Activated T-helper 1 cell treated with anti-CD3 and anti-CD28 coated beads, Interleukin-2, amount 50 U/mL, for 16 hours (primary cell): Measurements from ENCODE around the gene CCDC191.

ENCODE experiments used
- DNase-seq, 2 donors: peaks; one replicate each; pipeline ENCODE4 v3.0.0-alpha.2; 2020; ENCODE audit warnings: low read depth in 1 of 2, low spot score in 1 of 2

CCDC191 gene

DNA sequence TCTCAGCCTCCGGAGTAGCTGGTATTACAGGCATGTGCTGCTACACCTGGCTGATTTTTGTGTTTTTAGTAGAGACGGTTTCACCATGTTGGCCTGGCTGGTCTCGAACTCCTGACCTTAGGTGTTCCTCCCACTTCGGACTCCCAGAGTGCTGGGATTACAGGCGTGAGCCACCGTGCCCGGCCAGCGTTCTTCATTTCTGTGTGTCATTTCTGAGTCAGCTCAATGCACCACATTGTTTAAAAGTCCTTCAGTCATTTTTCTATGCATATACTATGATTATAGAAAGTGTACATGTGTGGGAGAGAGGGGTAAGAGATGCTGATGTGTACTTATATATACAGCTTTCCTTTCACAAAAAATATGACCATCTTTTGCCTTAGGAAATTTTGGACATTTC lies 2.3 kb upstream of the CCDC191 start:
- DNase-seq, result no peak

DNA sequence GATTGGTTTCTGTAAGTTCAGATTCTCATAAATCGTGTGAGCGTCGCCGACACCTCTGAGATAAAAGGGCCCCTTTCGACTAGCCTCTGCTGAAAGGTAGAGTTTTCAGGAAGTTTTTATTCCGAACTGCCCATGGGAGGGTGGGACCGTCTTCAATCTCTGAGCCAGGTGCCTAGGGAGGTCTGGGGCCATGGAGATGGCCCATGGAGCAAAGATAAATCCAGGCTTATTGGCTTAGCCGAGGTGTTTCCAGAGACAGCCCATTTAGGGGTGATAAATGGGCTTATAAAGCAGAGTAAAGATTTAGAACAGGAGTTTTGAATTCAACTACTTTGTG lies 653 bp upstream of the CCDC191 start:
- no peak for DNase-seq

DNA sequence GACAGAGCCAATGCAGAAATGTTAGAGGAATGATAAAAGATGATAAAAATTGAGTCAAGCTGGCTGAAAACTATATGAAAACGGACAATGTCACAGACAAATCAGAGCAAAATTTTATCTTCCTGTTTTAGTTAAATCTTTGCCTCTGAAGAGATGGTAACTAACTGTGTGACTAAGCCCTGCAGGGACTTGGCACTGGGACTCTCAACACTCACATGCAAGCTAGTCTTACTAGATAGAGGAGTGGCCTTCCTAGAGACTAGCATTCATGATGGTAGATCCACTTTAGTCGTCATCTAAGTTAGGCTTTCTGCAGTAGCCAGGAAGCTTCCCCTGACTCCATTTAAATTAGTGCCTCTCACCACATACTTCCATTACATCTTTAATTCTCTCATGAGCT lies 4.1 kb downstream of the CCDC191 start:
- DNase-seq, result no peak

DNA sequence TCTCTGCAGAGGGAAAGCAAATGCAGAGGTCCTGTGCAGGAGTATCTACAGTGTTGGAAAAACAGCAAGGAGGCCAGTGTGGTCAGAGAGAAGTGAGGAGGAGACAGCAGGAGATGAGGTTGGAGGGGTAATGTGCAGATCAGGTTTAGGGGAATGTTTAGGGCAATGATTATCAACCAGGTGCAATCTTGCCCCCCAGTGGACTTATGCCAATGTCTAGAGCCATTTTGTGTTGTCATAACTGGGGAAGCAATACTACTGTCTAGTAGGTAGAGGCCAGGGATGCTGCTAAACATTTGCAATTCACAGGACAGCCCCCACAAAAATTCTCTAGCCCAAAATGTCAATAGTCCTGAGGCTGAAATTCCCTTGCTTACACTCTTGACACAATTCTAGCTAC lies 13.1 kb downstream of the CCDC191 start:
- no peak for DNase-seq

DNA sequence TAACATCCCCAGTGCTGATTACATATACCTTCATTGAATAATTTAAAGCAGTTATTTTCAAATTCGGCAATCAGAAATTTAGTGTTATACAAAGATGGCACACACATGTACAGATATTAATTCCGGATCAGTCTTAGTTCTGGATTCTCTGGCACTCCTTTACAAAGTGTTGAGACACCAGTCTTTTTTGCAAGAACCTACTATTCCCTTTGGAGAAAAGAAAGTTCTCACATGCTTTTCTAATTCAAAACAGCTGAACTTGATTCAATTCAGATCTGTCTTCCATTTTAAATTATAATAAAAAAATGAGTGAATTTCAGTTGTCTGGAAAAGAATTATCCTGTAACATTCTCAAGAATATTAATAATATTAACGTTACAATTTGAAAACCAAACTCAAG lies 20.4 kb downstream of the CCDC191 start:
- DNase-seq, result no peak

DNA sequence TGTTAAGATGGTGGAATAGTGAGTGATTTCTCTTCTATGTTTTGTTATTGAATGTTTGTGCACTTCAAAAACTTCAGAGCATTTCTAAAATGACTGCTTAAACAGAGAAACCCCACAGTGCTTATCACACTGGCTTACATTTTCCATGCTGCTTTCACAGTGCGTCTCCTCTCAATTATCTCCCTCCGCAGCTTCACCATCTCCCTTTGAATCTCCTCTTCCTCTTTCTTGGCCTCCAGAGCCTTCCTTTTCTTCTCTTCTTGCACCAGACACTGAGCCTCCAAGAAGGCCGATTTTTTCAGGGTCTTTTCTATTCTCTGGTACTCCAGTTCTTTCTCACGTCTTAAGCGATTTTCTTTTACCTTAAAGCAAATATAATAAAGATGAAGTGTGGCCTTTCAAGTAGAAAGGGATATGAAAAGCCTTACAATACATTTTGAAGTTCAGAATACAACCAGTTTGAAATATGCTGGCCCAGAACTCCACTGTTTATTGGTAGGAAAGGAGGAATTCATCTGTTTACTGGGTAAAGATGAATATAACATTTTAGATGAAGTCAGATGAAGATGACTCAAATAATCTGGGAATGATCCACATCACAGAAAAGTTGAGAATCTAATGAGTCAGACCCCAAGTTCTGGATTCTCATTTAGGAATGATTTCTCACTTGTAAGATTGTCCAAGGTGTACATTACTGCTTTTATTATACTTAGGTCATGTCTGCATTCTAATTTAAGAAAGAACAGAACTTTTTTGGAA lies 21.4 kb downstream of the CCDC191 start:
- DNase-seq, result no peak

DNA sequence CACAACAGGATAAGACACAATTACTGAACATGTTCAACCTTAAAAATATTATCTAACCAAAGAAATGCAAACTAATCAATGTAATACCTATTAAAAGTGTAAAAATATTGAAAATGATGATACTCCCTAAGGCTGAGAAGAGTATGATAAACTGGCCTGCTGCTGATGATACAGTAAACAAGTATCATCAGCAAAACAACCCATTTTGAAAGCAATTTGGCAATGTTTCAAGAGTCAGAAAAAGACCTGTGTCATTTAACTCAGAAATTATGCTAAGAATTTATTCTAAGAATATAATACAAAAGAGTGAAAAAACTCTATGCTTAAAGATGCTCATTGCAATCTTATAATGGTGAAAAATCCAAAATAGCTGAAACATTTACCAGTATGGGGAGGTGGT lies 22.1 kb downstream of the CCDC191 start:
- DNase-seq, result no peak

DNA sequence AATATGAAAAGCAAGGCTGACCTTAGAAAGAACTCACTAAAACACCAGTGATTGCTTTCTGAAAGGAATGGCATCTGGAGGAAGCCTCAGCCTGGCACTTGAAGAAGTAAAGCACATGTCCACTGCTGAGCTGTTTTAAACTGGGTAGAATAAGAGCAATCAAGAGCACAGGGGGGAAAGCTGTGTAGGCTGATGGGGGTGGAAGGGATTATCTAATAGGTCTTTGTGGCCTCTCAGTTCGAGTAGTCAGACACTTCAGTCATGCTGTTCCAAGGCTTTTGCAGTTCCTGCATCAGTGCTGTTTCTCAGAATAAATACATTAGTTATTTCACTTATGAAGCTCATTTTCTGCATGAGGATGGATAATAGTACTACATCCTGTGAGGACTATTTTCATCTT lies 22.6 kb downstream of the CCDC191 start:
- DNase-seq, result no peak

DNA sequence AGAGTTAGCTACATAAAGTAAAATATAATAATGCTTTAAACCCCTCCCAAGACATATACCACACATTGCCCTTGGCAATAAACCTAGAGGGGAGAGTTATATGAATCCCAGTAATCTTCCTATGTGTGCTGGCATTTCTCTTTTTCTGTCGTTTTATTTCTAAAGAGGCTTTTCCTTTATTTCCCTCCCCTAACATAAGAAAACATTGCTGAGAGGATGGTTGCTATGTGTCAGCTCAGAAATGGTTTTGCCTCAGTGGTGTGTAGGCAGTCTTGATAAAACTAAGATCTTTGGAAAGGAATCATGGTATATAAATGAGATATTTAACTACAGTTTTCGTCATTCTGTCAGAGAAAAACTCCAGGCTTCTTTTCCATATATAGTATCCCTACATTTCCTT lies 30.0 kb downstream of the CCDC191 start:
- no peak for DNase-seq

DNA sequence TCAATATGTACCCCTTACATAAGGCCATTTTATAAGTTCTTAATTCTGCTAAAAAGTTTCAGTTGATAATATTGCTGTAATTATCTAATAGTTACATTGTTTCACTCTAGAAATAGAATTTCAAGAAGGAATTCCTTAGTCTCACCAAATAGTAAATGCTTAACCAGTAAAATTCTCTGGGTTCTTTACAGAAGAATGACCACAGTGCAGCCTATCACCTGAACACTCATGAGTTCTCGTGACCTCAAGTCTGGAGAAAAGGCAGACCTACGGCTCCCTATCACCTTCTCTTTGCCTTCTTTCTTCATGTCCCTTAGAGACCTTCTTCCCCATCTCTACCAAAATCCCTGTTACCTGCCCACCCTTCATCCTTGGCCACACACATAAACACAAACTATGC lies 30.9 kb downstream of the CCDC191 start:
- no peak for DNase-seq

DNA sequence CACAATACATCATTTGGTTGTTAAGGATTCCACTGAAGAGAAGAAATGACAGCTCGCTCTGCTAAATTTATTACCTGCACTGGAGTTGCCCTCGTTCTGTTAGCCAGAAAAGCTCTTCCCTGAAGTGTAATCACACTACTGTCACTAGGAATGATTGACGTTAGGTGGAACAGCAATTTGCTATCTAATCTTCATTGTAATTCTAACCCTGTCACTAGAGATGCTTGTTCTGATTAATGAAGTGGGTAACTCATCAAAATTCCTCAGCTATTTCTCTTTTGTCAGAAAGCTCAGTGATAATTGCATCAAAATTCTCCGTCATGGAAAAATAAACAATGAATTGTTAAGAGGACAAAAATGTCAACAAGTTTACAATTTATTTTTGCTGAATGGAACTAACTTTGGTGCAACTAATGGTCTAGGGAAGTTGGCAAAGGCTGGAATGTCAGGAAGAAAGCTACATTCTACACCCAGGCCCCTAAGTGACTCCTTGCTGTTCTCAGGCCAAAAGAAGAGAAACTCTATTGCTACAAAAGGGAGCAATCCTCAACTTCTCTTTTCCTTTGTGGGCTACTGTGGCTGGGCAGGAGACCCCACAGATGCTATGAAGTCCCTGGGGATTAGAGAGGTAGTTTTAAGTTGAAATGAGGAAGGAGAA lies 34.1 kb downstream of the CCDC191 start:
- no peak for DNase-seq

DNA sequence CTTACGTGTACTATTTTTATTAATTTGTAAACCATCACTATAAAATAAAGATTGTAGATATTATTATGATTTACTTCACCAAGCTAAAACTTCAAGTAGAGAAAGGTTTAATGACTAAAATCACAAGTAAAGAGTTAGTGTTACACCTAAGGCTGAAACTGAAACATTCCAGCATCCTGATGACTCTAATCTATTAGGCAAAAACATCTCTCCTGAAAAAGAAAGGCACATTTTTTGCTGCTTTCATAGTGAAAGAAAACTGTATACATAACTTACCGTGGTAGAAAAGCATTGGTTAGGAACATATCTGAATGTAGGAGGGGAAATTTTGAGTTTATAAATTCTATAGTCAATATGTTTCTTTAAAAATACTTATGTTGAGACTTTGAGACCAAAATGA lies 35.4 kb downstream of the CCDC191 start:
- DNase-seq, result no peak

DNA sequence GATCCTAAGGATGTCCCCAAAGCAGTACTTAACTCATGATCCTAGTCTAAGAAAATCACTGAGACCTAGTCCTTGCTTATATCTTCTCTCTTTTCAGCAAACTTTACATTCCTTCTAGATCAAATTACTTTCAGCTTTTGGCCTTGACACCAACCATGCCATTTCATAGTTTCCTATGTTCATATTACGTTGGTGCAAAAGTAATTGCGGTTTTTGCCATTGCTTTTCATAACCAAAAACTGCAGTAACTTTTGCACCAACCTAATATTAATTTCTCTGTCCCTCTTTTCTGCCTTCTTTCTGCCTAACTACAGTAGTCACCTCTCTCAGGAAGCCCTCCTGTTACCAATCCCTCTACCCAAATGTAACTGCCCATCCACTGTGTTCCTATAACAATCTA lies 36.8 kb downstream of the CCDC191 start:
- no peak for DNase-seq

DNA sequence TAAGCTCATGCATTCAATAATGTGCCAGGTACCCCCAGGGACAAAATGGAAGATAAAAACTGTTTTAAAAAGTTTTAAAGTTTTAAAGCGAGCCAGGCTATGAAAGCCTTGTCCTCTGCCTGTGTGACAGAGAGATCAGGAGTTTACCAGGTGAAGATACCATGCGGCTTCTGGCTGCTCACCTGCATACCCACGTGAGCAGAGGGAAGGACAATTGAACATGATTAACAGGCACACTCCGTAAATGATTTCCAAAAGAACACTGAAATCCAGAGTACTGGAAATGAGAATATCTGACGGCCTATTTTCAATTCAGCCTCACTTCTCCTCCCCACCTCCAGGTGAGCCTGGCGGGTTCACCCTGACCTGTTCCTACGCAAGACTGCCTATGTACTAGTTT lies 42.1 kb downstream of the CCDC191 start:
- no peak for DNase-seq

DNA sequence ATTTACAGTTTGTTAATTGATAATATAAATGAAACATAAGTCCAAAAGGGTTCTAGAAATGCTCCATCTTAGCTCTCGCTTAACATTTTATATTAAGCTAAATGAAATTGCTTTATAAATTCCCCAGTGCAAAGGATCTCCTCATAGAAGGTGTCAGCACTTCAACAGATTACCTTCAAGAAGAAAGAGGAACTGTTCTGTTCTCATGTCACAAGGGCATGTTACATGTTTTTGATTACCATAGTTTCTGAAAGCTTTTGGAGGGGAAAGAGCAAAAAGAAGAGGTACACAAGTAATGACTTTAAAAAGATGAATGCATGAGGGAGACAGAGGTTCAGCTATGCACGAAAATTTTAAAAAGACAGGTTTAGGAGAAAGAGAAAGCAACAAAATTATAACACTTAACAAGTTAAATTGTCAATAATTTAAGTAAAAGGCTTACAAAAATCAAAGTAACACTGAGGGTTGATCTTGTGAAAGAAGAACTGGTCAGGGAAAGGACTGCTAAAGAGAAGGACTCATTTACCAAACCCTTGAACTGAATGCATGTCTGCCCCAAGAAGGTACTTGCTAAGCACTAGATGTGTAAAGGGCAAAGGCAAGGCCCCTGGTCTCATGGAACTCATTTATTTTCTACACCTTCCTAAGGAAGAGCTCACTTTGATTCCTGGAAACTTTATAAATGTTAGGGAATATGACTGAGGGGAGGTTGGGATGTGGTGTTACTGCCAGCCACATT lies 45.1 kb downstream of the CCDC191 start:
- DNase-seq, result no peak

DNA sequence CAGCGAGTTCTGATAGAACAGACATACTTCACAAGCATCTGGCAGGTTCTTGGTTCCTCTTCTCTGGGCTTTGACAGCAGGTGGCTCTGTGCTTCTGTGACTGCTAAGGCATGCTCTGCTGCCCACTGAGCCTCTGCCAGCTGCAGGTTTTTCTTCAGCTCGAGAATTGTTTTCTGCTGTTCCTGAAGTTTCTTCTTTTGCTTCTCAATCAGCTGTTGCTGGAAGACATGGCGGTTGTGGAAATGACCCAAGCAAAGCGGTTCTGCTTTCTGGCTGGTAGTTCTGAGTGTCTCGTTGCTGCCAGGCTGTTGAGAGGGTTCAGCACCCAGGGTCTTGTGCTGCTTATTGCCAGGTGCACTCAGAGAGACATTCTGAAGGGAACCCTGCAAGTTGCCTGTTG lies 50.8 kb downstream of the CCDC191 start:
- no peak for DNase-seq

DNA sequence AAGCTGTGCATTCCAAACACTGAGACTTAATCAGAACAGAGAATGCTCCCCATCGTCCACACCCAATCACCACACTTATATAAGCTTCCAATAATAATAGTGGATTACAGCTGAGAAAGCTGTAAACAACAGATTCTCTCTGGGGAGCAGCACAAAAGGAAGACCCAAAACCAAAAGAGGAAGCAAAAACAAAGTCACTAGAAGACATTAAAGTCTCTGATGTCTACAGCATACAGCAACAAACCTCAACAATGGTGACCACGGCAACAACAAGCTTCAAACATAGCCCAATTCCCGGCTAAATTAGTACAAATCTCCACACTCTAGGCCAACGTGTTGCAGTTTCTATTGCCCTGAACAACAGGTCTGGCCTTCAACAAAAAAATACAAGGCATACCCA lies 70.8 kb downstream of the CCDC191 start:
- DNase-seq, result no peak

DNA sequence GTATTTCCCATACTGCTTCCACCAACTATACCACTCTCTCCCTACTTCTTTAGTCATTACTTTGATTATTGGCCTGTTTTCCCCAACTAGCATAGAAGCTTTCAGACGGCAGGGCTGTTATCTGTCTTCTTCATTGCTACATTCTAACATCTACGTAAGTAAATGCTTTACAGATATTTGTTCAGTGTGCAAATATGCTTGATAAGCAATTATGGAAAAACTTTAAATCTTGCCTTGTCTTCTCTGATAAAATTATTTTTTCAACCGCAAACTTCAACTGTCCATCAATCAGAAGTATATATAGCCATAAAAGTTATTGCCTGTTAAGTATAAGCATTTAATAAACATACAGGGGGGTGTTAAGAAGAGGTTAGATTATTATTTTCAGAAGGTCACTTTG lies 72.8 kb downstream of the CCDC191 start:
- no peak for DNase-seq

DNA sequence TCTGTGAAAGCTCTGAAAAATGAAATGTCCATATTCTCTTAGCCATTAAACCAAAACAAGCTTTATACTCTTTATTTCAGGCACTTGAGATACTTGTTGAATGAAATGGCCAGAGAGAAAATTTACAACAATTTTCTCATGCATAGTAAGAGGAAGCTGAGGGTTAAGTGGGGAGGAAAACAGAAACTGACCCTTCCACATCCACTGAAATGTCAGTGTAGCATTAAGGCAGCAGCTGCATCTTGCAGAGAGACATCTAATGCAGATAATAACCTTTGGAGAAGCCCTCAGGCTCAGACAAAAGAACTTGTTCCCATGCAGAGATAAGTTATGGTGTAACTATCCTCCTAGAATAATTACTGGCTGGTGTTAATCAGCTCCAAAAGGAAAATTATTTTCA lies 74.5 kb downstream of the CCDC191 start:
- no peak for DNase-seq

DNA sequence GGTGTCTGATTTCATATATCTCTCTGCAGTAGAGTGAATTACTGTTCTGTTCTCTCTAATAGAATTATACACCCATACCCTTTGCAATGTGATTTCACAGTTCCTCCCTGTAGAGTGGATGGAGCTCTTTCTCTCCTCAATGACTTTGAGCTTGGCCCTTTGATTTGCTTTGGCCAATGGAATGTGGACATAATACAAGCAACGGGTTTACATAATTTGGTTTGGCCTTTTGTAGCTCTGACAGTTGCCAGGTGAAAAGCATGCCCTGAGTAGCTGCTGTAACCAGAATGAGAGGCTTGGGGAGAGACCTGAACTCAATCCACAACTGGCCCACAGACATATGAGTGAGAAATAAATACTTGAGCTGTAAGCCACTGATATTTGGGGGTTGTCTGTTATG lies 76.4 kb downstream of the CCDC191 start:
- no peak for DNase-seq

DNA sequence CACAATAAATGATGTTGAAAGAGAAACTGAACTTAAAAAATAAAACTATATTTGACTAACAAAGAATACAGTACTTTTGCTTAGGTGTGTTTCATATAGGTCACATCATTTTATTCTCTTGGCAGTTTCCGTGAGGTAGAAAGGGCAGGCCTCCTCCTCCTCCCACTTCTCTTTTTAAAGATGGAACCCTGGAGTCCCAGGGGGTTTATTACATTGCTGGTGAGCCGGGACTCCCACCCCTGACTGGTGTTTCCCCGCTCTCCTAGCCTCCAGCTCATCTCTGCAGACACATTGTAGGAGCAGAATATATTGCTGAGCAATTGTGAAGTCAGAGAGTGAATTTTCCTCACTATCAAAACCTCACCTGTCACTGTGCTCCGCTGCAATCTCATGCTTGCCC lies 78.5 kb downstream of the CCDC191 start:
- no peak for DNase-seq

DNA sequence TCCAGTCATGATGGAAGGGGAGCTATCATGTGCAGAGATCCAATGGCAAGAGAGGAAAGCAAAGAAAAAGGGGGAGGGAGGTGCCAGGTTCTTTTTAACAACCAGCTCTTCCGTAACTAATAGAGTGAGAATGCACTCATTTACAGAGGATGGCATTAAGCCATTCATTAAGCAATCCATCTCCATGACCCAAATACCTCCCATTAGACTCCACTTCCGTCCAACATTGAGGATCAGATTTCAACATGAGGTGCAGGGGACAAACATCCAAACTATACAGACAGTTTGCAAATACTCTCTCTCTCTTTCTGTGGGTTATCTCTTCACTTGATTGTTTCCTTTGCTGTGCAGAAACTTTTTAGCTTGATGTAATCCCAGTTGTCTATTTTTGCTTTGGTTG lies 87.3 kb downstream of the CCDC191 start:
- DNase-seq, result no peak

DNA sequence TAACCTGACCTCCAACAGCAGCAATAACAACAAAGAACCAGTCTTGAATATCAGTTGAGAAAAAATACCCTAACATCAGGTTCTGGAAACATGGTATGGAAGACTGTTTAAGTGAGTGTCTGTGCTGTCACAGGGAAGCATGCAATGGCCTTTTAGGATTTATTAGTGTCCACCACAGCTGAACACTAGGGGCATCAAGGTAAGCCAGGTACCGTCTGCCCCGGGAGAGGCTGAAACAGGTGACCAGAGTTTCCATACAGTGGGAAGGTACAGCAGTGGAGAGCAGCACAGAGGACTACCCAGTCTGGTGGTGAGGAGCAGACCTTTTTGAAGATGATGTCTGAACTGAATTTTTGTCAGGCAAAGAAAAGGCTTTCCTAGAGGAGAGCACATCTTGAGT lies 90.2 kb downstream of the CCDC191 start:
- no peak for DNase-seq
